HG02938 (cell line): ENCODE data around the gene CD79B.
A peak's percentile ranks its signal among the peaks of the same experiment; 100 is the strongest.
"Not testable (repeated sequence)": the region's sequence is repeated elsewhere in the genome, so short reads cannot be mapped to it uniquely, and the experiment has no call there.

Experiments used
- ATAC-seq: cut with Tn5 transposase; IDR thresholded peaks from one replicate; pipeline ENCODE4 v1.9.1; 2021; ENCODE audit warnings: mild to moderate bottlenecking, moderate library complexity; ENCODE audit not compliant: unreplicated experiment

The CD79B gene

GRCh38 chr17:63934183-63935112 lies 2.3 kb upstream of the CD79B start:
- ATAC-seq = no peak

- no peak for ATAC-seq
Observed at GRCh38 chr17:63933598-63933997, 1.5 kb upstream of the CD79B start.

DNA sequence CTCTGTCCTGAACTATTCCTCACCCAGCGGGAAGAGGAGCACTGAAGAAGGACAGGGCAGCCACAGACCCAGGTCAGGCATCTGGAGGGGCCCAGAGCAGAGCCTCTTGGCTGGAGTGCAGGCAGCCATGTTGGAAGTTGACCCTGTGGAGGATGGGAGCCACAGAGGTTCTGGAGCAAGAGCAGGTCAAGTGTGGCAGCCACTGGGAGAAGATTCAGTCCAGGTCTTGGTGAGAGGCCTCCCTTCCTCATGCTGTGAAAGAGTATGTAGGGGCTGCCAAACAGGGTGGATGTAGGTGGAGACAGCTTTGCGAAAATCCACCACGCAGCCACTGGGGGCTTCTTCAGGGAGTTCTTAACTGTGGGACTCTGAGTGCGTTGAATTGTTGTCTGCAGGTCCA lies 590 bp upstream of the CD79B start:
- no peak for ATAC-seq

DNA sequence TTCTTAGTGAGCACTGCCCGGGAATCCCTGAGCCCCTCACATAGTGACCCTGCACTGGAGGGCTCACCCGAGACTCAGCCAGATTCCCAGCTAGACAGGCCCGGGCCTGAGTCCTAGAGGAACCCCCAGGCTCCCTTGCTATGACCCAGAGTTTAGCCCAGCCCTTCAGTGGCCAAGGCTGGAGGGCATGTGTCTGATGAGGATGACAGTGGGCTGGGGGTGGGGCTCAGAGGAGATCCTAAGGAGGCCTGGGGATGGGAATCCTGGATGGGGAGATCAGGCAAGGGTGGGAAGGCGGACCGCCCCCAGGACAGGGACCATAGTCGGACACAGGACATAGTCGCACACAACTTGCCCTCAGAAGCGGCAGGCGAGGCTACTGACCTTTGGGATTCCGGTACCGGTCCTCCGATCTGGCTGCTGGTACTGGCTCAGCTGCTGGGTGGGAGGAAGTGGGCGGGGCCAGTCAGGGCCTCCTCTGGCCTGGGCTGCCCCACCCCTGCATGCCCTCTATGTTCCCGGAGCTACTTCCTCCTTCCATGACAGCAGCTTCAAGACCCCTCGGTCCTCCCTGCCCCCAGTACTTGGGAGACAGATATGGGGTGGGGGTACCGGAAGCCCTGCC lies 1.1 kb downstream of the CD79B start:
- ATAC-seq = no peak

DNA sequence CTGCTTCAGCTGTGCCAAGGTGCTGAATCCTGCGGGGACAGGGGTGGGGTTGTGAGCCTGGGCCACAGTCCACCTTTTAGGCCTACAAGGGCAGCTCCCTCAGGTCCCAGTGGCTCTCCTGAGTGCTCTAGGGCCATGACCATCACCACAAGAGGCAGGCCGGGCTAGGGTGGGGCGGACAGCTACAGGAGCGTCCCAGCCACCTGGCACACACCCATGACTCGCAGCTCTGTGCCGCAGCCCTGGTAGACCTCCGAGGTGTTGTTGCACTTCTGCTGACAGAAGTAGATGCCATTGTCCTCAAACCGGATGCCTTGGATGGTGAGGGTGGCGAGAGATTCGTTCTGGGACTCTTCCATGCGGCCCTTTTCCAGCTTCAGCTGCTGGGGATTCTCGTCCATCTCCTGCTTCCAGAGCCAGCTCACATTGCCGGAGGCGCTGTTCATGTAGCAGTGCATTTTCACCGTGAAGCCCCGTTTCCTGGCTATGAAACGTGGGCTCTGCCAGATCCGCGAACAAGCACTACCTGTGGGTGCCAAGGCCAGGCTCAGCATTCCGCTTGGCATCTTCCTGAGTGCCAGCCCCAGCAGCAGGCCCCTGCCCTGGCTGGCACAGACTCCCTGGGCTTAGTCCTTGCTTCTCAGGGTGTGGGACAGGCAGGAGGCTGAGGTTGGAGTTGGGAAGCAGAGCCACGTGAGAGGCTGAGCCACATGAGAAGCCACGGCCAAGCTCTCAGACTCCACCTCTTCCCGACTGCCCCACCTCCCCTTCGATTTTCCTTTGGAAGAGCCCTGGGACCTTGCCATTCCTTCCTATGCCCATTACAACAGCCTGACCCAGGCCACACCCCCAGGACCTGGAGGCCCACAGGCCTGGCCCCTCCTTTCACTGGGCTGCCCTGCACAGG lies 2.0 kb downstream of the CD79B start:
- no peak for ATAC-seq

- no peak for ATAC-seq
Observed at GRCh38 chr17:63928966-63929695, 3.0 kb downstream of the CD79B start.

DNA sequence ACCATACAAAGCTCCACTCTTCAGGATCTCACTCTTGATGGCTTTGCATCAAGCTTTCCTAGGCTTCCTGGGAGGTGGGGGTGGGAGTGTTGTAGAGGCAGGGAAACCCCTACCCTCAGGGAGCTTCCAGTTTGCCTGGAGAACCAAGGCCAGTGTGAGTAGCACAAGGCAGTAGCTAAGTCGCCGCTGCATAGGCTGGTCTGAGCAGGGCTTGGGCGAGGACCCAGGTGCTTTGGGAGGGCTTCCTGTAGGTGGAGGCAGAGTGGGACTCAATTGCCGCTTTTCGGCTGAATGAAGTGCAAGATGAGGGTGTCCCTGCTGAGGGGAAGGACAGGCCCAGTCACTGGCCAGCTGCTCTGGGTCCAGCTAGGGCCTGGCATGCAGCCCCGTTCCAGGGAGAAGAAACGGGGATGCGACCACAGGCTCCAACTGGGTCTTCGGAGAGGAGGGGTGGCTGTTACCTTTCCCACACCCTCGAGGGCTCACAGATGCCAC lies 3.9 kb downstream of the CD79B start:
- ATAC-seq = no peak

DNA sequence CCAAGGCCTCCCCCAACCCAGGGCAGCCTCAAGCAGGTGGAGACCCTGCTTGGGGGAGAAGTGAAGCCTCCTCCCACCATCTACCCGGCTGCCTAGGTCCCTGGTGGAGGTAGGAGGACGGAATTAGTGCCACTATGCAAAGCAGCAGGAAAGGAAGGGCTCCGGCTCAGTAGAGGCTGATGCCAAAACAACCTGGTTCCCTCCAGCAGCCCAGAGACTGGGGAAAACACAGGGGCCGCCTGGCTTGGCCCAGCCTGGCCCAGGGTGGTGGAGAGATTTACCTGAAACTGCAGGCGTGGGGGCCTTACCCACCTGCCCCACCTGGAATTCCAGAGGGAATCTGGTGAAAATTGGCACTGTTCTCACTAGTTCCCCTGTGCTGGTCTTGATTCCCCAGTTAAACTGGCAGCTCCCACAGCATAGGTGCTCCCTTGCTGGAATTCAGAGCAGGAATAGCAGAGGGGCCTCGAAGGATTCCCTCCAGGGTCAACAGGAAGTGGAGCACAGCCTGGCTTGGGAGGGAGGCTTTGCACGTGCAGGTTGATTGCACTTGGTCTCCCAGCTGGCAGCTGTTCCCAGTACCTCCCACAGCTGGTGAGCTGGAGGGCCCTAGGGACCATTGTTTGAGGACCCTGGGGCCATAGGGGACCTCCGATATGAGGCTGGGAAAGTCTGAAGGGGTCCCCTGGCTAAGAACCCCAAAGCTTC lies 4.5 kb downstream of the CD79B start:
- ATAC-seq = no peak

- ATAC-seq = no peak
Observed at GRCh38 chr17:63926164-63926563, 6.0 kb downstream of the CD79B start.

GRCh38 chr17:63925615-63926014 lies 6.5 kb downstream of the CD79B start:
- no peak for ATAC-seq

DNA sequence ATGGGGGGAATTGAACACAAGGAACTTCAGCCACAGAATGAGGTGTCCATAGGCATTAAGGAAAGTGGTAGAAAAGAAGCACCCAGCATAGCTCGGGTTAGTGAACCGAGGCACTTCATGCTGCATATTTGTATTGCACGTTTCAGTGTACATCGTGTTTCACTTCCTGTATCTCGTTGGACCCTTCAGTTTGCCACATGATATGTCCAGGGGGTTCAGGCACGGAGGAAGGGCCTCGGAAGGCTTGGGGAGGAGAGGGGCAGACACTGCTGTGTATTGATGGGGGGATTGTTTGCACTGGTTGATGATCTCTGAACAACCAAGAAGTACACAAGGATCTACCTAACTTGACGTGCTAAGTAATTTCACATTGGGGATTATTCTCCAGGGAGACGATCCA lies 9.7 kb downstream of the CD79B start:
- ATAC-seq = not testable (repeated sequence)

DNA sequence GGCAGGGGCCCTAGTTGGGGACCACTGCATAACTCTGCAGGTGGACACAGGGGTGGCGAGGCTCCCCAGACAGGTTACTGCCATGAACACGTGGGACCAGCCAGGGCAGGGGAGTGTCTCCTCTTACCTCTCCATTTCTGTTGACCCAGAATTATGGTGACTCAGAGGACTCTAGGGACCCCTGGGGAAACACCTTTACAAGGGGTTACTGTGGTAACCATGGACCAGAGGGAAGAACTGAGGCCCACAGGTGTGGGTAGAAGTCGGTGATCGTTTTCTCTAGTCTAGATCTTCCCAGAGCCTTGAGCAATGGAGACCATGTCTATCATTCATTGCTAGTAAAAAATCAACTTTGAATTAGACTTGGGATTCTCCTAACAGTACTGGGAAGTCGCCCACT lies 11.4 kb downstream of the CD79B start:
- ATAC-seq = not testable (repeated sequence)

DNA sequence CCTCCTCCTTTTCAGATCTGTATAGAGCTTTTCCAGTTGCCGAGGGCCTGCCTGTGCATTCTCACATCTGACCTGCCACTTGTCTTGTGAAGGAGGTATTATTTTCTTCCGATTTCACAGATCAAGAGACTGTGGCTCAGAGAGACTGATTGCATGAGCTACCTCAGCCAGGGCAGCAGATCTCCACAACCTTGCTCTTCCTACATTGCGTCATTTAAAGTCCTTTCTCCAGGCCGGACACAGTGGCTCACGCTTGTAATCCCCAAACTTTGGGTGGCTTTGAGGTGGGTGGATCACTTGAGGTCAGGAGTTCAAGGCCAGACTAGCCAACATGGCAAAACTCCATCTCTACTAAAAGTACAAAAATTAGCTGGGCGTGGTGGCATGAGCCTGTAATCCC lies 12.1 kb downstream of the CD79B start:
- ATAC-seq = not testable (repeated sequence)

DNA sequence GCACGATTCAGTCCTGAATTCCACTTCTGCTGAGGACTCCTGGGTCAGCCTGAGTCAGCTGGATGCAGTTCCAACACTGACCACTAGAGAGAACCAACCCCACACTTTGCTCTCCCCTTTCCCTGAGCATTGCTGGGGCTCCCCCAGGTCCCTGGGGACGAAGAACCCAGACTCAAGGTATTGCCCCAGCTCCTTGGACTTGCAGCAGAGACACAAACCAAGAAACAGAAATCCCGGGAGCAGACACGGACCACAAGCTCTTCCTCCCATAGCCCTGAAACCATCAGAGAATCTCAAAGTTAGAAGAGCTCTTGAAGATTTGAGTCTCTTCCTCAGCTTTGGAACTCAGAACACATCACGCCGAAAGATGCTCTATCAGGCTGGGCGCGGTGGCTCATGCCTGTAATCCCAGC lies 12.8 kb downstream of the CD79B start:
- peak; percentile 71 for ATAC-seq

DNA sequence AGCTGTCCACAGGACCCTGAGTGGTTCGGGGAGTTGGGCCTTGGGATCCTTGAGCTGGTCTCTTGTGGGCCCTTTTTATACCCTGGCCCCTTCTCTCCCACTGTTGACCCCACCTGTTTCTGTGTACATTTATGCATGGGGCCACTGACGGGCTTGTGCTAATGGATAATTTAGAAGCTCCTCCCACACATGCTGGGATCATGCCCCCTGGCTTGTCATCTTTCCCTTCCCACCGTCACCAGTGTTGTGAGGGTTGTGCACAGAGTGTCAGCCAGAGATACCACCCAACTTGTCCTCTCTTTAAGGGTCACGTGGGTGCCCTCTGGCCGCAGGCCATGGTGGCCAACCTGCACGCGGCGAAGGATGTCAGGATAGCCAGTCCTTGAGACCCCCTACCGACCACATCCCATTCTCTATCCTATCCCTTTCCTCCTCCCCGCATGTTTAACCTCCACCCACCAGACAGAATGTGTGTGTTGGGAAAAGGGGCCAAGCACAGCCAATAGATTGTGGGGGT lies 13.3 kb downstream of the CD79B start, which contains the start of gene GH1:
GH1 (minus strand) TSS at position 51 of the 517 bp plus-strand sequence. CDS start 63 bp downstream, outside the sequence.
- not testable (repeated sequence) for ATAC-seq

DNA sequence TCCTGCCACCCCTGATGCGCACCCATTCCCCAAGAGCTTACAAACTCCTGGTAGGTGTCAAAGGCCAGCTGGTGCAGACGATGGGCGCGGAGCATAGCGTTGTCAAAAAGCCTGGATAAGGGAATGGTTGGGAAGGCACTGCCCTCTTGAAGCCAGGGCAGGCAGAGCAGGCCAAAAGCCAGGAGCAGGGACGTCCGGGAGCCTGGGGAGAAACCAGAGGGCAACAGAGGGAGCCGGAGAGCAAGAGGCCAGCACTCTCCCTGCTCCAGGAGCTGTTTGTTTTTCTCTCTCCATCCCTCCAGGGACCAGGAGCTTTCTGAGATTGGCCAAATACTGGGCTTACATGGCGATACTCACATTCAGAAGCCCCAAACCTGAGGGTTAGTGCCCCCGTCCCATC lies 13.8 kb downstream of the CD79B start:
- ATAC-seq = no peak

DNA sequence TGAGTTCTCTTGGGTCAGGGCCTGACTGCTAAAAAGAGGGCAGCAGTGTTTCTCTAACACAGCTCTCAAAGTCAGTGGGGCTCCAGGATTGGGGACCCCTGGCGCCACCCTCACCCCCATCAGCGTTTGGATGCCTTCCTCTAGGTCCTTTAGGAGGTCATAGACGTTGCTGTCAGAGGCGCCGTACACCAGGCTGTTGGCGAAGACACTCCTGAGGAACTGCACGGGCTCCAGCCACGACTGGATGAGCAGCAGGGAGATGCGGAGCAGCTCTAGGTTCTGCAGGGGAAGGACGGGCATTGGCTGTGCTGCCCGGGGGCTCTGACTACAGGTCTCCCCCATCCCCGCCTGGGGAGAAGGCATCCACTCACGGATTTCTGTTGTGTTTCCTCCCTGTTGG lies 14.5 kb downstream of the CD79B start:
- ATAC-seq = no peak

DNA sequence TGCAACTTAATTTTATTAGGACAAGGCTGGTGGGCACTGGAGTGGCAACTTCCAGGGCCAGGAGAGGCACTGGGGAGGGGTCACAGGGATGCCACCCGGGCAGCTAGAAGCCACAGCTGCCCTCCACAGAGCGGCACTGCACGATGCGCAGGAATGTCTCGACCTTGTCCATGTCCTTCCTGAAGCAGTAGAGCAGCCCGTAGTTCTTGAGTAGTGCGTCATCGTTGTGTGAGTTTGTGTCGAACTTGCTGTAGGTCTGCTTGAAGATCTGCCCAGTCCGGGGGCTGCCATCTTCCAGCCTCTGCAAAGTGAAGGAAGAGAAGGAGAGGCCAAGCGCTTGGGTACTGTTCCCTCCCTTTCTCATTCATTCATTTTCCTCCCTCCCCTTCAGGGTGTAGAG lies 14.9 kb downstream of the CD79B start:
- not testable (repeated sequence) for ATAC-seq

DNA sequence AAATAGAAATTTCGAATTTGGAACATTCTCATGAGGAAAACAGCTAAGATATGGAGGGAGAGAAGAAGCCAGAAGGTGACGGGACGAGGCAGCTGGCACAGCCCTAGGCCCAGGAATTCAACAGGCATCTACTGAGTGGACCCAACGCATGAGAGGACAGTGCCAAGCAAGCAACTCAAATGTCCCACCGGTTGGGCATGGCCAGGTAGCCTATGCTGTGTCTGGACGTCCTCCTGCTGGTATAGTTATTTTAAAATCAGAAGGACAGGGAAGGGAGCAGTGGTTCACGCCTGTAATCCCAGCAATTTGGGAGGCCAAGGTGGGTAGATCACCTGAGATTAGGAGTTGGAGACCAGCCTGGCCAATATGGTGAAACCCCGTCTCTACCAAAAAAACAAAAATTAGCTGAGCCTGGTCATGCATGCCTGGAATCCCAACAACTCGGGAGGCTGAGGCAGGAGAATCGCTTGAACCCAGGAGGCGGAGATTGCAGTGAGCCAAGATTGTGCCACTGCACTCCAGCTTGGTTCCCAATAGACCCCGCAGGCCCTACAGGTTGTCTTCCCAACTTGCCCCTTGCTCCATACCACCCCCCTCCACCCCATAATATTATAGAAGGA lies 15.5 kb downstream of the CD79B start:
- ATAC-seq = no peak
